ENCODE measurements around the gene PTPN18.
A peak's percentile ranks its signal among the peaks of the same experiment; 100 is the strongest.

Gene PTPN18

GRCh38 chr2:130376433-130377293, 20.8 kb downstream of the PTPN18 start:
- TF ChIP-seq POLR2A (IDR thresholded peaks at IDR 0.05; ENCODE audit: low read length) (no peak), GATA1 (IDR thresholded peaks at IDR 0.05; ENCODE audit: low read depth, low read length) (no peak)
- no peak for DNase-seq

DNA sequence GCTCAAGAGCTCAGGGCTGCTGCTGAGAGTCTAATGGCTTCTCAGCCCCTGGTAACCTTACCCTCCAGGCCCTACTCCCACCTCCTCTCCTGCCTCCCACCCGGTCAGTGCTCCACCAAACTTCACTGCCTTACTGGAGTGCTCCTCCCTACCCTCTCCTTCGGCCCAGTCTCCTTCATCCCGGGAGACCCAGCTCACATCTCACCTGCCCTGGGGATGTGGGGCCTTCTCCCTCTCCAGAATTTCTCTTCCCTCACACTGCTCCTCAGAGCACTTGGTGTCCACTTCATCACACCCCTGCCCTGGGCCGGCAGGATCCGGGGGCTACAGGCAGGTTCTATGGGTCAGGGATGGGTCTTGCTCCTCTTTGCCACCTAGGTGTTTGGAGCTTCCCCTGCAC, 21.6 kb downstream of the PTPN18 start:
- TF ChIP-seq POLR2A (IDR thresholded peaks at IDR 0.05; ENCODE audit: low read length) = no peak
- no peak for TF ChIP-seq GATA1 (IDR thresholded peaks at IDR 0.05; ENCODE audit: low read depth, low read length)

DNA sequence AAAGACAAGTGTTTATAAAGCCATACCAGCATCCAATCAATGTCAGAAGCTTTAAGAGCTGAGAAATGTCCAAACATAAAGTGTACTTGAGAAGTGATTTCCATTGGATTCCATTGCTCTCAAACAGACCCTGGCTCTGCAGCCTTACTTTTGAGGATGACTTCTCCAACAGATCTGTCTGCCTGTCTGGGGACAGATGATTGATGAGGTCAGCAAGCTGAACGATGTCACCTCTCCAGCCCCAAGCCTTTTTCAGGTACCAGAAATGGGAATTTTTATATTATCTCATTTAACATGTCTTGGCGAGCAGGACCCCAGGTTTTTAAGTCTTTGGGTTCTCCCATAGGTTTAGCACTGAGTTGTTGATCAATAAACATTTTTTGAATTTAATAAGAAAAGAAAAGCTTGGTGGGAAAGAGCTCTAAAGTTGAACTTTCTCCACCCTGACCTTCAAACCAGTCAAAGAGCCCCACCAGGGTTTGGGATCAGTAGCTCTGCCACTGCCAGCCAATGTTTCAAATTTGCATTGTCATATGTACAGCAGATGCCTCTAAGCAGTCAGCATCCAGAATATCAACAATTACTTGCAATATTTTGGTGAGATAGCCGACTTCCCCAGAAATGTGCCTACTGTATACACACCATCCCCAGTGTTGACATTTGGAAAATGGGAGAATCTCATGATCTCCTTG, 22.5 kb downstream of the PTPN18 start:
- TF ChIP-seq POLR2A (IDR thresholded peaks at IDR 0.05; ENCODE audit: low read length) (no peak), GATA1 (IDR thresholded peaks at IDR 0.05; ENCODE audit: low read depth, low read length) (no peak)

More for the DNA sequence above, 21.6 kb downstream of the PTPN18 start:
- no peak for DNase-seq

GRCh38 chr2:130378898-130379214, 23.0 kb downstream of the PTPN18 start:
- no peak for DNase-seq
- no peak for TF ChIP-seq POLR2A (IDR thresholded peaks at IDR 0.05; ENCODE audit: low read length)
- TF ChIP-seq GATA1 (IDR thresholded peaks at IDR 0.05; ENCODE audit: low read depth, low read length) = no peak

More for the DNA sequence above, 22.5 kb downstream of the PTPN18 start:
- peak in 1 of 2 experiments; percentile 36 for DNase-seq

DNA sequence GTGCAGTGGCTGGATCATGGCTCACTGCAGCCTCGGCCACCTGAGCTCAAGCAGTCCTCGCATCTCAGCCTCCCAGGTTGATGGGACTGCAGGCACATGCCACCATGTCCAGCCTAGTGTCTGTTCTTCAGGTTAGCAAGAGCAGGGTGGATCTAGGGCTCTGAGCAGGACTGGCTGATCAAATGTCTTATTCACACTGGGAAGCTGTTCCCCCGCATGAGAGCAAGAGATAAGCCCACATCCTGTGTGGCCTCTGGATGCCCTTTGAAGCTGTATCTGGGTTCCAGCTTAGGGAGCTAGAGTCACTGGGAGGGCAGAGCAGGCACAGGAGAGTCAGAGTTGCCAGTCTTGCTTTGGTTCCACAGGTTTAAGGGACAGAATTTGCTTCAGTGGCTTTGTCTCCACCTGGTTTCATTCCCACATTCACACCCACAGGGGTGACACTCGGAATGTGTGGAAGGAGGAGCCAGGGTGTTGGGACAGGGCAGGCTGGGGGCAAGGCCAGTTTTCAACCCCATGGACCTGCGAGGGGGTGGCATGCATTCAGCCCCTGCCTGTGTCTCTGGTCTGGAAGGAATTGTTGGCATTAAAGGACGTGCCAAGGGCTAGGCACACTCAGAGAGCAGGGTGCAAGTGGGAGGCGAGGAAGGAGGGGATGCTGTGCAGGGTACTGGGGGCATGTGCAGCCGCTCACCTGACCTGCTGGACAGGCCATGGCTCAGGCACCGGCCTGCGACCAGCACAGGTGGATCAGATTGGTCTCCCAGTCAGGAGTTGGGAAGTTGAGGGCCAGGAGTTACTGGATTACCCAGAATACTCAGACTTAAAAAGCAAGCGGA, 24.5 kb downstream of the PTPN18 start:
- TF ChIP-seq GATA1 (IDR thresholded peaks at IDR 0.05; ENCODE audit: low read depth, low read length) (no peak), POLR2A (IDR thresholded peaks at IDR 0.05; ENCODE audit: low read length) (no peak)
- peak; percentile 17 to 42 for DNase-seq

DNA sequence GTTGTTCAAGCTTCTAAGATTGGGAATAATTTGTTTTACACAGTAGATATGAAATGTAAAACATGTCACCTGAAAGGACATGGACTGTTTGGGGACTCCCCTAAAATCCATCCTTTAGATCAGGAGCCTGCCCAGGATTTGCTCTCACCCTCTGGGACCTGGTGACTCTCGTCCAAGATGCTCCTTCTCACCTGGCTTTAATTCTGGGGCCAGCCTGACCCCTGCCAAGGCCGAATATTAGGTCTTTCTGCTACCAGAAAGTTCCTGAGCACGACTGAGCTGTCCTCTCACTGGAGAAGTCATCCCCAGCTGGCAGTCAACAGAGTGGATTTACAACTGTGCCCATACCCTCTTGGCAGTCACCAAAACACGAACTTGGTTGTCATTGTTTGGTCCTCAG, 25.3 kb downstream of the PTPN18 start:
- no peak for DNase-seq
- TF ChIP-seq POLR2A (IDR thresholded peaks at IDR 0.05; ENCODE audit: low read length) = no peak
- TF ChIP-seq GATA1 (IDR thresholded peaks at IDR 0.05; ENCODE audit: low read depth, low read length) = no peak

DNA sequence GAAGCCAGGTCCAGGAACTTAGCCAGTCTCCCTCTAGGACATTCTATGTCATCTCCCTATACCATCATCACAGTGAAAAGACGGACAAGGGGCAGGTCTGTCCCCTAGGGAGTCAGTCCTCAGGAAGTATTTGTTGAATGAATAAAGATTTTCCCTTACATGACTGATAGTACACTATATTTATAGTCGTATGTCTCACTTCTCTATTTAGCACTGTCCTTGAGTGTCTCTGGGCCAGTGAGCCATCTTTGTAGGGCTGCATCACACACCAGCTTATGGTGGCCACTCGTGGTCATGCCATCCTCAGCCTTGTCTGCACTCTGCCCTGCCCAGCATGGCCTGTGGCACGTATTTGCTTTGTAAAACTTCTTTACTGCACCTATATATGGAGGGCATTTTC, 25.8 kb downstream of the PTPN18 start:
- no peak for DNase-seq
- TF ChIP-seq GATA1 (IDR thresholded peaks at IDR 0.05; ENCODE audit: low read depth, low read length) = no peak
- no peak for TF ChIP-seq POLR2A (IDR thresholded peaks at IDR 0.05; ENCODE audit: low read length)

- DNase-seq = no peak
- TF ChIP-seq POLR2A (IDR thresholded peaks at IDR 0.05; ENCODE audit: low read length) (no peak), GATA1 (IDR thresholded peaks at IDR 0.05; ENCODE audit: low read depth, low read length) (no peak)
These were observed 26.6 kb downstream of the PTPN18 start for GRCh38 chr2:130382313-130382917.

GRCh38 chr2:130385709-130386108, 29.9 kb downstream of the PTPN18 start:
- TF ChIP-seq GATA1 (IDR thresholded peaks at IDR 0.05; ENCODE audit: low read depth, low read length) (no peak), POLR2A (IDR thresholded peaks at IDR 0.05; ENCODE audit: low read length) (no peak)
- DNase-seq = no peak

GRCh38 chr2:130387071-130387400, 31.2 kb downstream of the PTPN18 start:
- TF ChIP-seq GATA1 (IDR thresholded peaks at IDR 0.05; ENCODE audit: low read depth, low read length) (no peak), POLR2A (IDR thresholded peaks at IDR 0.05; ENCODE audit: low read length) (no peak)

DNA sequence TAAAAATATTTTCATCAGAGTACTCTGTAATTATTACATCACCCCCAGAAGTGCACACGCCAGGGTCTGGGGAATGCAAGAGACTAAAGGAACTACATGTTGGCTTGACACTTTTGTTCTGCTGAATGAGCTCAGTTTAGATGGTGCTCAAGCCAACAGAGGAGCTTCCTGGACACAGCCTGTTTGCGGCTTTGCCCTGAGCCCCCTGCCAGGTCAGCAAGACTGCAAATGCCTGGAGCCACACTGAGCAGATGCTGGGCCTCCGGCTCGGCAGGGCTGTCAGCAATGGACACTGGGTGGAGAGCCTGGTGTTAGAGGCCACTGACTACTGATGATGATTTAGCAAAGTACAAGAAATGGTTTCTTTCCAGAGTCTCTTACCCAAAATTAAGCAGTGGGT, 31.9 kb downstream of the PTPN18 start:
- TF ChIP-seq POLR2A (IDR thresholded peaks at IDR 0.05; ENCODE audit: low read length) (no peak), GATA1 (IDR thresholded peaks at IDR 0.05; ENCODE audit: low read depth, low read length) (no peak)

More at GRCh38 chr2:130387071-130387400, 31.2 kb downstream of the PTPN18 start:
- DNase-seq = no peak

GRCh38 chr2:130388221-130388907, 32.5 kb downstream of the PTPN18 start:
- DNase-seq = no peak
- no peak for TF ChIP-seq GATA1 (IDR thresholded peaks at IDR 0.05; ENCODE audit: low read depth, low read length)
- TF ChIP-seq POLR2A (IDR thresholded peaks at IDR 0.05; ENCODE audit: low read length) = no peak

More for the DNA sequence above, 31.9 kb downstream of the PTPN18 start:
- DNase-seq = no peak

GRCh38 chr2:130389358-130389757, 33.5 kb downstream of the PTPN18 start:
- TF ChIP-seq GATA1 (IDR thresholded peaks at IDR 0.05; ENCODE audit: low read depth, low read length) = no peak
- no peak for TF ChIP-seq POLR2A (IDR thresholded peaks at IDR 0.05; ENCODE audit: low read length)
- no peak for DNase-seq
